ENCODE measurements around the gene MALSU1.

MALSU1 gene

GRCh38 chr7:23357190-23358093, 58.3 kb downstream of the MALSU1 start:
- no peak overlapping the region for H3K4me3 ChIP-seq (ENCODE audit: low read depth, low read length)

DNA sequence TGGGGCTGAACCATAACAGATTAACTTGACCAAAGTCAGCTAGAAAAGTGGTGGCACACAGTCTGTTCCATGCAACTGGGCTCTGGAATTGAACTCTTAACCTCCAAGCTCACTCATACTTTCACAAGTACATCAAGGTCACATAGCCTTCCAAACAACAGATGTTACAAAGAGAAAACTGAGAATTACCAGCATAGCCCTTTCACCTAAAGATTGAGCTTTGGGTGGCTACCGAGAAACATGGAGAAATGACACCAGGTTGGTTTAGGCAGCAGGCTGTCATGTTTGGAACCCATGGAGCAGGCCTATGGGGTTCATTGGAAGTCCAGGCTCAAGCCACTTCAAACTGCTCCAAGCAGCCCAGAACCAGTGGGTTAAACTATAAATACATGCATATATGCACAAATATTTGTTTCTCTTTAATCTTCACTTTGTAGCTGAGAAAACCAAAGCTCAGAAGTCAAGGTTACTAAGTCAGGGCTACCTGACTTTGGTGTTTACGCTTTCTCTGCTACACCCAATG, 59.1 kb downstream of the MALSU1 start:
- H3K4me3 ChIP-seq (ENCODE audit: low read depth, low read length), result no peak overlapping the region

Data from iPS-11a (cell line).